Spleen (tissue), 7 donors: ENCODE measurements around the gene PHF21A.

Experiments
- CTCF ChIP-seq, 11 experiments: fragments of 200-600 bp in 7 of 11; fragments of 450-650 bp in 4 of 11; sonication (generic) in 4 of 11; IDR thresholded peaks in 8 of 11; conservative IDR thresholded peaks in 3 of 11; 1 replicate in 7 of 11; 2 replicates in 4 of 11; pipeline versions ENCODE4 v1.4.0 to v1.8.0; 2016 to 2021; ENCODE audit warnings: antibody characterized with exemption in 11 of 11, inconsistent platforms in 4 of 11, mild to moderate bottlenecking in 1 of 11
- POLR2A ChIP-seq, 3 donors: fragments of 450-650 bp; IDR thresholded peaks; one replicate each; pipeline ENCODE4 v1.5.1; 2017; ENCODE audit warnings: antibody characterized with exemption in 3 of 3, mild to moderate bottlenecking in 1 of 3
- POLR2AphosphoS5 ChIP-seq, 3 donors: sonication (generic); formaldehyde crosslinking; IDR thresholded peaks; one replicate each; pipeline ENCODE4 v1.5.1; 2017; ENCODE audit warnings: antibody characterized with exemption in 3 of 3
- donor health status: DM: no; HTN: no; CAD: no; lungs with moderate emphysema.
- donor health status: DM: no; HTN: no; CAD: no.
- donor health status: DM: no; HTN: no; CAD: no.

GRCh38 chr11:45993531-45994001 is 127.7 kb downstream of the PHF21A start:
- no peak for TF ChIP-seq POLR2A (IDR thresholded peaks at IDR 0.05)
- TF ChIP-seq CTCF (IDR thresholded peaks at IDR 0.05 in 8 of 11, conservative IDR thresholded peaks at IDR 0.05 in 3 of 11), result no peak
- TF ChIP-seq POLR2AphosphoS5 (IDR thresholded peaks at IDR 0.05), result no peak
